ENCODE data around the gene ATRX. TPM values are rescaled to one million over a fixed set of nuclear protein-coding genes. Genes with fewer than 3 reads are reported as not detected.
"Not testable (repeated sequence)": the region's sequence is repeated elsewhere in the genome, so short reads cannot be mapped to it uniquely, and the experiment has no call there.

The ATRX gene
- total RNA-seq, 4 donors from 2014 or later = 22.8 to 249 (median 112) TPM

DNA sequence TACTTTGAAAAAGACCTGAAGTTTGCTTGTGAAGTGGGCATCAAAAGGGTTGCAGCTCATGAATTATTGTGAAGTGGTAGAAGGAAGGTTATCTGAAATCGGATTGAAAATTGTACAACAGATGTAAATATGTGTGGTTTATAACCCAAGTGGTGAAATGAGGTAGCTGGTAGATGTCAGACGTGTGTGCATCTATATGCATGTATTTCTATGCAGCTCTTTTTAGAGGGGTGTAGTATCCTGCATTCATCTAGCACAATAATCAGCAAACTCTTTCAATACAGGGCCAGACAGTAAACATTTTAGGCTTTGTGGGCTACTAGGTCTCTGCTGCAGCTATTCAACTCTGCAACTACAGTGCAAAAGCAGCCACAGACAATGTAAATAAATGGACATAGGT lies 9.4 kb downstream of the ATRX start:
- Histone ChIP-seq H3K27me3 (no peaks in the 10 kb centered on the region), H3K4me3 (no peak overlapping the region), H3K36me3 (no peaks in the 10 kb centered on the region), H3K27ac (no peak overlapping the region), H3K9me3 (no peaks in the 10 kb centered on the region), H3K4me1 (no peaks in the 10 kb centered on the region)
- DNase-seq = no peak
- intact Hi-C loops (cut with DNase I; ENCODE audit: low total_unique reads) = no loop called here
- TF ChIP-seq POLR2A (IDR thresholded peaks at IDR 0.05) = no peak
- TF ChIP-seq, protein P1, sequence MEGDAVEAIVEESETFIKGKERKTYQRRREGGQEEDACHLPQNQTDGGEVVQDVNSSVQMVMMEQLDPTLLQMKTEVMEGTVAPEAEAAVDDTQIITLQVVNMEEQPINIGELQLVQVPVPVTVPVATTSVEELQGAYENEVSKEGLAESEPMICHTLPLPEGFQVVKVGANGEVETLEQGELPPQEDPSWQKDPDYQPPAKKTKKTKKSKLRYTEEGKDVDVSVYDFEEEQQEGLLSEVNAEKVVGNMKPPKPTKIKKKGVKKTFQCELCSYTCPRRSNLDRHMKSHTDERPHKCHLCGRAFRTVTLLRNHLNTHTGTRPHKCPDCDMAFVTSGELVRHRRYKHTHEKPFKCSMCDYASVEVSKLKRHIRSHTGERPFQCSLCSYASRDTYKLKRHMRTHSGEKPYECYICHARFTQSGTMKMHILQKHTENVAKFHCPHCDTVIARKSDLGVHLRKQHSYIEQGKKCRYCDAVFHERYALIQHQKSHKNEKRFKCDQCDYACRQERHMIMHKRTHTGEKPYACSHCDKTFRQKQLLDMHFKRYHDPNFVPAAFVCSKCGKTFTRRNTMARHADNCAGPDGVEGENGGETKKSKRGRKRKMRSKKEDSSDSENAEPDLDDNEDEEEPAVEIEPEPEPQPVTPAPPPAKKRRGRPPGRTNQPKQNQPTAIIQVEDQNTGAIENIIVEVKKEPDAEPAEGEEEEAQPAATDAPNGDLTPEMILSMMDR (IDR thresholded peaks at IDR 0.05) = no peak

DNA sequence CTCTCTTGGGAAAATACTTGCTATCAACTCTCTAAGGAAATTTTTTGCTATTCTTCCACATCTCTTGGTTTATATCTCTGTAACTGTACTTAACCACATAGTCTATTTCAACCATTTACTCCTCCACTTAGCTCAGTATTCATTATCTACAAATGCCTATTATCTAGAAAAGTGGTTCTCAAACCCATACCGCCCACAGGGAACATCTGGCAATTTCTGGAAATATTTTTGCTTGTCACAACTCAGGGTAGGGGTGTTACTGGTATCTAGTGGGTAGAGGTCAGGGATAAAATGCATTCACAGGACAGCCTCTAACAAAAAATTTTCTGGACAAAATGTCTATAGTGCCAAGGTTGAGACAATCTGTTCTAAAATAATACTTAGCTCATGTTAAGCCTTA lies 14.4 kb downstream of the ATRX start:
- H3K27ac ChIP-seq = no peak overlapping the region
- TF ChIP-seq POLR2A (IDR thresholded peaks at IDR 0.05) = no peak
- TF ChIP-seq, protein P1 (IDR thresholded peaks at IDR 0.05) = no peak
- intact Hi-C loops (cut with DNase I; ENCODE audit: low total_unique reads) = no loop called here

DNA sequence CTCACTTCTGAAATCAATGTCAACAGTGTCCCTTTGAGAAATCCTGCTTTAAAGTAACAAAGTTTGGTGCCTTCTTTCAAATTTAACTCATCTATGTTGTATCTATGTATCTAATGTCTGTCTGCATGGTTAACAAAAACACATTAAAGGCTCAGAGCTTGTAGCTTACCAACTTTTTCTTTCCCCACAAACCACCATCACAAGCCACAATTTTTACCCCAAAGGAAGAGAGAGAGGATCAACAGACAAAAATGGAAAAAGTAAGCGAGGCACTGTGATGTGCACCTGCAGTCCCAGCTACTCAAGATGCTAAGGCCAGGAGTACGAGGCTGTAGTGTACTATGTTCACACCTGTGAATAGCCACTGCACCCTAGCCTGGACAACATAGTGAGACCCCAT lies 17.2 kb downstream of the ATRX start:
- TF ChIP-seq, protein P1 (IDR thresholded peaks at IDR 0.05) = no peak
- no peak for TF ChIP-seq POLR2A (IDR thresholded peaks at IDR 0.05)
- Histone ChIP-seq H3K4me3 (no peak overlapping the region), H3K9me3 (no peaks in the 10 kb centered on the region), H3K27ac (no peak overlapping the region), H3K27me3 (no peaks in the 10 kb centered on the region), H3K36me3 (no peaks in the 10 kb centered on the region), H3K4me1 (no peaks in the 10 kb centered on the region)
- DNase-seq = no peak
- intact Hi-C loops (cut with DNase I; ENCODE audit: low total_unique reads) = no loop called here

More for the DNA sequence above, 14.4 kb downstream of the ATRX start:
- no peak for DNase-seq
- Histone ChIP-seq H3K36me3 (no peaks in the 10 kb centered on the region), H3K27me3 (no peaks in the 10 kb centered on the region), H3K9me3 (no peaks in the 10 kb centered on the region), H3K4me1 (no peaks in the 10 kb centered on the region), H3K4me3 (no peak overlapping the region)

DNA sequence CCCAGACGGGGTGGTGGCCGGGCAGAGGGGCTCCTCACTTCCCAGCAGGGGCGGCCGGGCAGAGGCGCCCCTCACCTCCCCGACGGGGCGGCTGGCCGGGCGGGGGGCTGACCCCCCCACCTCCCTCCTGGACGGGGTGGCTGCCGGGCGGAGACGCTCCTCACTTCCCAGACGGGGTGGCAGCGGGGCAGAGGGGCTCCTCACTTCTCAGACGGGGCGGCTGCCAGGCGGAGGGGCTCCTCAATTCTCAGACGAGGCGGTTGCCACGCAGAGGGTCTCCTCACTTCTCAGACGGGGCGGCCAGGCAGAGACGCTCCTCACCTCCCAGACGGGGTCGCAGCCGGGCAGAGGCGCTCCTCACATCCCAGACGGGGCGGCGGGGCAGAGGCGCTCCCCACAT lies 19.8 kb downstream of the ATRX start:
- intact Hi-C loops (cut with DNase I; ENCODE audit: low total_unique reads); H3K4me1 ChIP-seq; H3K27ac ChIP-seq; H3K36me3 ChIP-seq; H3K27me3 ChIP-seq; H3K9me3 ChIP-seq; DNase-seq; H3K4me3 ChIP-seq: not testable (repeated sequence)

- Histone ChIP-seq H3K9me3 (no peaks in the 10 kb centered on the region), H3K4me3 (no peak overlapping the region), H3K27me3 (no peaks in the 10 kb centered on the region), H3K4me1 (no peaks in the 10 kb centered on the region), H3K27ac (no peak overlapping the region), H3K36me3 (no peaks in the 10 kb centered on the region)
- TF ChIP-seq POLR2A (IDR thresholded peaks at IDR 0.05) = no peak
- TF ChIP-seq, protein P1 (IDR thresholded peaks at IDR 0.05) = no peak
- no peak for DNase-seq
- intact Hi-C loops (cut with DNase I; ENCODE audit: low total_unique reads) = no loop called here
Measured at GRCh38 chrX:77755561-77755960, 30.5 kb downstream of the ATRX start.

GRCh38 chrX:77753942-77754341 lies 32.1 kb downstream of the ATRX start:
- H3K4me3 ChIP-seq; H3K36me3 ChIP-seq; DNase-seq; H3K27me3 ChIP-seq; intact Hi-C loops (cut with DNase I; ENCODE audit: low total_unique reads); H3K27ac ChIP-seq; H3K4me1 ChIP-seq; H3K9me3 ChIP-seq: not testable (repeated sequence)
